GM18499 (cell line): Measurements from ENCODE around the gene MAGEB4.

ENCODE experiments used
- ATAC-seq: cut with Tn5 transposase; IDR thresholded peaks from one replicate; pipeline ENCODE4 v1.9.1; 2021; ENCODE audit warnings: moderate number of reproducible peaks; ENCODE audit not compliant: insufficient read depth, unreplicated experiment

Gene MAGEB4

DNA sequence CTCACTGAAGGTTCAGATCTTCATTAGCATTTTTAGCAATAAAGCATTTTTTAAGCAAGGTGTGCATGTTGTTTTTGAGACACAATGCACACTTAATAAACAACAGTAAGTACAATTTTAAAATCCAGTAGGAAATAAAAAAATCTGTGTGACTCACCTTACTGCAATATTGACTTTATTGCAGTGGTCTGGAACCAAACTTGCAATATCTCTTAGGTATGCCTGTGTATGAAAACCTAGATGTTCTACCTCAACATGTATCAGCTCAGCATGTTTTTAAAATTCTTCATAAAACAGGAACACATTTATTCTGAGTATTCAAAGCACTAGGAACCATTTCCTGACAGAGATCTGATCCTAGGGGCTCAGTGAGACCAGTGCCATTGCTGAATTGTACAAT, 40.7 kb downstream of the MAGEB4 start:
- no peak for ATAC-seq

- no peak for ATAC-seq
Observed at GRCh38 chrX:30283456-30284200, 41.8 kb downstream of the MAGEB4 start.
